Suprapubic skin (tissue), 4 donors: Measurements from ENCODE around the gene IRS2.

ENCODE experiments used
- CTCF ChIP-seq, 2 donors: fragments of 200-600 bp in 1 of 2; fragments of 450-650 bp in 1 of 2; sonication (generic) in 1 of 2; IDR thresholded peaks; one replicate each; pipeline ENCODE4 v1.5.1; 2016 to 2019; ENCODE audit warnings: antibody characterized with exemption in 2 of 2, mild to moderate bottlenecking in 1 of 2, moderate library complexity in 1 of 2
- POLR2A ChIP-seq, 2 donors: fragments of 450-650 bp; IDR thresholded peaks; one replicate each; pipeline ENCODE4 v1.6.1; 2017; ENCODE audit warnings: antibody characterized with exemption in 2 of 2, mild to moderate bottlenecking in 2 of 2, moderate library complexity in 2 of 2
- POLR2AphosphoS5 ChIP-seq, 3 donors: sonication (generic); formaldehyde crosslinking; IDR thresholded peaks; one replicate each; pipeline ENCODE4 v1.6.1; 2017; ENCODE audit warnings: antibody characterized with exemption in 3 of 3

GRCh38 chr13:109760951-109761350 is 25.4 kb downstream of the IRS2 start:
- TF ChIP-seq CTCF (IDR thresholded peaks at IDR 0.05) = no peak
- TF ChIP-seq POLR2A (IDR thresholded peaks at IDR 0.05) = no peak
- TF ChIP-seq POLR2AphosphoS5 (IDR thresholded peaks at IDR 0.05) = no peak
